HEK293 (cell line): ENCODE measurements around the gene GRN.

Source experiments
- MYNN ChIP-seq: fragments of 450-650 bp; formaldehyde crosslinking; IDR thresholded peaks from 2 replicates; pipeline ENCODE4 v1.5.1; 2016; ENCODE audit warnings: missing biosample characterization, missing genetic modification characterization, borderline replicate concordance
- TF ChIP-seq, protein P1 (sequence below): fragments of 450-650 bp; formaldehyde crosslinking; IDR thresholded peaks from 2 replicates; pipeline ENCODE4 v1.5.1; 2016; ENCODE audit warnings: missing biosample characterization, missing genetic modification characterization

DNA sequence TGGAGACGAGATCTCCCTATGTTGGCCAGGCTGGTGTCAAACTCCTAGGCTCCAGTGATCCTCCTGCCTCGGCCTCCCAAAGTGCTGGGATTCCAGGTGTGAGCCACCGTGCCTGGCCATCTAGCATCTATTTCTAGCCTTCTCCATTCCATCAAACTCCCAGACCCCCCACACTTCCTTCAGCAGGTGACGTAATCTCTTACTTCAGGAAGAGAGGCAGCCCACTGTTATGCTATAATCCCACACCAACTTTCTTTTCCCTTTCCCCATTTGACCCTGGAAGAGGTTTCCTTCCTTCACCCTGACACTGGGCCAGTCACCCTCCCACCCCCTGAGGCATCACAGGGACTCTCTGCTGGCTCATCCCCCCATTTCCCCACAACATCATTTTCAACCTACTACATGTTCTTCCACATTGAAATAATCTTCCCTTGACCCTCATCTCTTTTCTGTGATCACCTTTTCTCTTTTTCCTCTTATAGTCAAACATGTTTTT, 36.8 kb downstream of the GRN start:
- no peak for TF ChIP-seq MYNN (tag by site-specific recombination)
- TF ChIP-seq, protein P1, sequence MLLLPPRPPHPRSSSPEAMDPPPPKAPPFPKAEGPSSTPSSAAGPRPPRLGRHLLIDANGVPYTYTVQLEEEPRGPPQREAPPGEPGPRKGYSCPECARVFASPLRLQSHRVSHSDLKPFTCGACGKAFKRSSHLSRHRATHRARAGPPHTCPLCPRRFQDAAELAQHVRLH (tag by site-specific recombination) = no peak
